NOMO-1 treated with dmso at 0.1 percent for 144 hours (cell line): ENCODE measurements around the gene SIPA1L3.
"Not testable (repeated sequence)": the region's sequence is repeated elsewhere in the genome, so short reads cannot be mapped to it uniquely, and the experiment has no call there.

Experiments
- DNase-seq: peaks from one replicate; lab custom pipeline; 2025; ENCODE audit not compliant: unreplicated experiment; lab: John Stamatoyannopoulos, UW

The SIPA1L3 gene

GRCh38 chr19:38061294-38061693, 154.3 kb downstream of the SIPA1L3 start:
- DNase-seq = no peak

- DNase-seq = no peak
Observed at GRCh38 chr19:38062959-38063761, 156.2 kb downstream of the SIPA1L3 start.

- no peak for DNase-seq
Observed at GRCh38 chr19:38063928-38064327, 156.9 kb downstream of the SIPA1L3 start.

- no peak for DNase-seq
Observed at GRCh38 chr19:38064661-38065425, 157.8 kb downstream of the SIPA1L3 start.

GRCh38 chr19:38065775-38066174, 158.8 kb downstream of the SIPA1L3 start:
- DNase-seq = not testable (repeated sequence)

GRCh38 chr19:38068826-38069225, 161.8 kb downstream of the SIPA1L3 start:
- DNase-seq = no peak

GRCh38 chr19:38070573-38070972, 163.6 kb downstream of the SIPA1L3 start:
- no peak for DNase-seq

GRCh38 chr19:38071054-38071453, 164.0 kb downstream of the SIPA1L3 start:
- not testable (repeated sequence) for DNase-seq

GRCh38 chr19:38071647-38072046, 164.6 kb downstream of the SIPA1L3 start:
- no peak for DNase-seq

- no peak for DNase-seq
Observed at GRCh38 chr19:38072776-38073750, 166.1 kb downstream of the SIPA1L3 start.

- no peak for DNase-seq
Observed at GRCh38 chr19:38073841-38074685, 167.1 kb downstream of the SIPA1L3 start.

- DNase-seq = no peak
Observed at GRCh38 chr19:38076337-38076736, 169.3 kb downstream of the SIPA1L3 start.

GRCh38 chr19:38078302-38078930, 171.4 kb downstream of the SIPA1L3 start:
- DNase-seq = no peak

GRCh38 chr19:38079926-38080380, 172.9 kb downstream of the SIPA1L3 start:
- peak; percentile 1 for DNase-seq

- no peak for DNase-seq
Observed at GRCh38 chr19:38081547-38082255, 174.7 kb downstream of the SIPA1L3 start.

GRCh38 chr19:38082256-38083118, 175.5 kb downstream of the SIPA1L3 start:
- no peak for DNase-seq

- DNase-seq = no peak
Observed at GRCh38 chr19:38084196-38084595, 177.2 kb downstream of the SIPA1L3 start.

GRCh38 chr19:38089440-38089839, 182.4 kb downstream of the SIPA1L3 start:
- no peak for DNase-seq
